Neural progenitor cell (in vitro differentiated cells): ENCODE measurements around the gene GOPC. TPM values are rescaled to one million over a fixed set of nuclear protein-coding genes. Genes with fewer than 3 reads are reported as not detected.

Experiments
- DNase-seq: peaks from one replicate; pipeline ENCODE4 v3.0.0-alpha.2; 2016; ENCODE audit warnings: low spot score
- H2AFZ ChIP-seq: fragments of 200-600 bp; sonication (generic); replicated peaks from 2 replicates; pipeline ENCODE4 v1.6.1; 2016; ENCODE audit warnings: antibody characterized with exemption
- H3F3A ChIP-seq: fragments of 200-600 bp; sonication (generic); 2 replicates; pipeline ENCODE4 v1.6.1; 2016; ENCODE audit warnings: antibody characterized with exemption, low read depth
- H3K27ac ChIP-seq: fragments of 200-600 bp; sonication (generic); 2 replicates; pipeline ENCODE4 v1.5.1; 2016; ENCODE audit warnings: mild to moderate bottlenecking
- H3K27me3 ChIP-seq: fragments of 200-600 bp; sonication (generic); 2 replicates; pipeline ENCODE4 v1.6.1; 2016; ENCODE audit warnings: mild to moderate bottlenecking, moderate library complexity
- H3K36me3 ChIP-seq: fragments of 200-600 bp; sonication (generic); 2 replicates; pipeline ENCODE4 v1.5.1; 2016
- H3K4me1 ChIP-seq: fragments of 200-600 bp; sonication (generic); 2 replicates; pipeline ENCODE4 v1.6.1; 2016; ENCODE audit warnings: mixed run types
- H3K4me2 ChIP-seq: fragments of 200-600 bp; sonication (generic); 2 replicates; pipeline ENCODE4 v1.6.1; 2016
- H3K4me3 ChIP-seq: fragments of 200-600 bp; sonication (generic); 2 replicates; pipeline ENCODE4 v1.5.1; 2016
- H3K79me2 ChIP-seq: fragments of 200-600 bp; sonication (generic); 2 replicates; pipeline ENCODE4 v1.6.1; 2016; ENCODE audit warnings: low read depth
- H3K9ac ChIP-seq: fragments of 200-600 bp; sonication (generic); 2 replicates; pipeline ENCODE4 v1.6.1; 2016
- H3K9me3 ChIP-seq: fragments of 200-600 bp; sonication (generic); 2 replicates; pipeline ENCODE4 v1.5.1; 2016; ENCODE audit warnings: low read depth
- H4K20me1 ChIP-seq: fragments of 200-600 bp; sonication (generic); 2 replicates; pipeline ENCODE4 v1.6.1; 2016; ENCODE audit warnings: low read depth
- H3K27ac Mint-ChIP-seq: 3 replicates; pipeline ENCODE4 v1.8.0; 2021; ENCODE audit warnings: mixed read lengths
- H3K27me3 Mint-ChIP-seq: 2 replicates; pipeline ENCODE4 v1.8.0; 2022; ENCODE audit warnings: low read depth, mild to moderate bottlenecking, inconsistent platforms, moderate library complexity, mixed read lengths; ENCODE audit not compliant: insufficient read depth
- H3K36me3 Mint-ChIP-seq: 3 replicates; pipeline ENCODE4 v1.8.0; 2021; ENCODE audit warnings: mixed read lengths
- H3K4me1 Mint-ChIP-seq: 3 replicates; pipeline ENCODE4 v1.8.0; 2021; ENCODE audit warnings: mixed read lengths
- H3K4me3 Mint-ChIP-seq: 3 replicates; pipeline ENCODE4 v1.8.0; 2021; ENCODE audit warnings: mild to moderate bottlenecking, moderate library complexity, mixed read lengths
- H3K9me3 Mint-ChIP-seq: 3 replicates; pipeline ENCODE4 v1.8.0; 2020; ENCODE audit warnings: mixed read lengths
- CTCF ChIP-seq: fragments of 200-600 bp; sonication (generic); IDR thresholded peaks from 2 replicates; pipeline ENCODE4 v1.5.1; 2017; ENCODE audit warnings: antibody characterized with exemption, mild to moderate bottlenecking
- EZH2 ChIP-seq: fragments of 200-600 bp; sonication (generic); IDR thresholded peaks from 2 replicates; pipeline ENCODE4 v1.6.1; 2017; ENCODE audit warnings: antibody characterized with exemption, mild to moderate bottlenecking, moderate library complexity
- EZH2phosphoT487 ChIP-seq: fragments of 200-600 bp; sonication (generic); IDR thresholded peaks from 2 replicates; pipeline ENCODE4 v1.6.1; 2017; ENCODE audit warnings: antibody characterized with exemption
- total RNA-seq: library from RNA; depleted of rRNA; stranded (reverse); fragments of >200 nt; gene quantifications from 2 replicates; pipeline ENCODE4 v1.2.3, GENCODE V29; 2015; ENCODE audit warnings: low replicate concordance

The GOPC gene
- total RNA-seq, 1 donor from 2014 or later, result 39.2 TPM

GRCh38 chr6:117605169-117605826 lies 3.0 kb upstream of the GOPC start:
- Histone ChIP-seq H3K36me3 (no peaks in the 10 kb centered on the region), H3F3A (no peaks in the 10 kb centered on the region), H3K4me3 (no peak overlapping the region), H3K9me3 (no peaks in the 10 kb centered on the region), H3K9ac (no peak overlapping the region), H3K27me3 (no peaks in the 10 kb centered on the region), H3K4me1 (peaks cover 7% of the 10 kb centered on the region), H3K4me2 (no peak overlapping the region), H2AFZ (no peak overlapping the region), H4K20me1 (no peaks in the 10 kb centered on the region), H3K79me2 (peaks cover 16% of the 10 kb centered on the region), H3K27ac (no peak overlapping the region)
- Mint-ChIP-seq H3K36me3 (no peaks in the 10 kb centered on the region), H3K27ac (no peak overlapping the region), H3K27me3 (peaks cover 3% of the 10 kb centered on the region), H3K4me3 (no peak overlapping the region), H3K9me3 (no peaks in the 10 kb centered on the region), H3K4me1 (peaks cover 11% of the 10 kb centered on the region)
- peak; percentile 66 for DNase-seq
- no peak for TF ChIP-seq EZH2phosphoT487
- peak; percentile 71 for TF ChIP-seq CTCF
- no peak for TF ChIP-seq EZH2

GRCh38 chr6:117603821-117604220 lies 1.5 kb upstream of the GOPC start:
- Mint-ChIP-seq H3K4me3 (no peak overlapping the region), H3K27ac (no peak overlapping the region), H3K4me1 (peaks cover 20% of the 10 kb centered on the region), H3K9me3 (peaks cover 2% of the 10 kb centered on the region), H3K27me3 (peaks cover 3% of the 10 kb centered on the region), H3K36me3 (peaks cover 6% of the 10 kb centered on the region)
- H3K27ac ChIP-seq, result no peak overlapping the region
- H3K79me2 ChIP-seq, result peaks cover 31% of the 10 kb centered on the region
- H3K4me3 ChIP-seq, result no peak overlapping the region
- no peak overlapping the region for H3K9ac ChIP-seq
- peaks cover 7% of the 10 kb centered on the region for H3K4me1 ChIP-seq
- no peaks in the 10 kb centered on the region for H3K27me3 ChIP-seq
- no peaks in the 10 kb centered on the region for H3K36me3 ChIP-seq
- no peak overlapping the region for H2AFZ ChIP-seq
- H3K9me3 ChIP-seq, result no peaks in the 10 kb centered on the region
- H3F3A ChIP-seq, result no peaks in the 10 kb centered on the region
- H3K4me2 ChIP-seq, result no peak overlapping the region
- no peaks in the 10 kb centered on the region for H4K20me1 ChIP-seq
- TF ChIP-seq CTCF, result no peak
- no peak for TF ChIP-seq EZH2
- TF ChIP-seq EZH2phosphoT487, result no peak
- no peak for DNase-seq

GRCh38 chr6:117602899-117603588 lies 733 bp upstream of the GOPC start:
- Mint-ChIP-seq H3K27ac (peak overlapping the region; percentile 99), H3K9me3 (peaks cover 7% of the 10 kb centered on the region)

GRCh38 chr6:117601811-117602150 lies 530 bp downstream of the GOPC start:
- peaks cover 12% of the 10 kb centered on the region for H3K9me3 Mint-ChIP-seq
- no peak overlapping the region for H3K27ac Mint-ChIP-seq
- peaks cover 48% of the 10 kb centered on the region for H3K79me2 ChIP-seq

More at GRCh38 chr6:117602899-117603588, 733 bp upstream of the GOPC start:
- peaks cover 38% of the 10 kb centered on the region for H3K79me2 ChIP-seq
- peak overlapping the region; percentile 67 for H3K4me3 ChIP-seq
- H3K27me3 ChIP-seq, result no peaks in the 10 kb centered on the region
- peaks cover 7% of the 10 kb centered on the region for H3K4me1 ChIP-seq
- H3K27ac ChIP-seq, result no peak overlapping the region
- peak overlapping the region; percentile 73 for H3K4me2 ChIP-seq
- no peaks in the 10 kb centered on the region for H3K36me3 ChIP-seq
- no peaks in the 10 kb centered on the region for H3K9me3 ChIP-seq
- Mint-ChIP-seq H3K4me1 (peaks cover 20% of the 10 kb centered on the region), H3K27me3 (peaks cover 3% of the 10 kb centered on the region), H3K4me3 (peak overlapping the region; percentile 97), H3K36me3 (peaks cover 12% of the 10 kb centered on the region)
- H4K20me1 ChIP-seq, result no peaks in the 10 kb centered on the region
- TF ChIP-seq EZH2 (peak; percentile 1), EZH2phosphoT487 (no peak)
- no peak for DNase-seq
- H2AFZ ChIP-seq, result peak overlapping the region; percentile 93
- H3F3A ChIP-seq, result no peaks in the 10 kb centered on the region
- H3K9ac ChIP-seq, result no peak overlapping the region

More at GRCh38 chr6:117601811-117602150, 530 bp downstream of the GOPC start:
- Histone ChIP-seq H3K4me1 (peaks cover 7% of the 10 kb centered on the region), H2AFZ (peak overlapping the region; percentile 69), H3K27me3 (no peaks in the 10 kb centered on the region), H3K4me2 (peak overlapping the region; percentile 73), H3K4me3 (peak overlapping the region; percentile 67), H3K9ac (peak overlapping the region; percentile 43), H3K9me3 (peaks cover 6% of the 10 kb centered on the region), H4K20me1 (no peaks in the 10 kb centered on the region), H3K27ac (no peak overlapping the region), H3F3A (no peaks in the 10 kb centered on the region), H3K36me3 (peaks cover 9% of the 10 kb centered on the region)
- H3K36me3 Mint-ChIP-seq, result peaks cover 22% of the 10 kb centered on the region
- no peak for DNase-seq
- peaks cover 3% of the 10 kb centered on the region for H3K27me3 Mint-ChIP-seq
- peak overlapping the region; percentile 97 for H3K4me3 Mint-ChIP-seq
- no peak for TF ChIP-seq CTCF
- TF ChIP-seq EZH2phosphoT487, result no peak
- TF ChIP-seq EZH2, result no peak
- peaks cover 20% of the 10 kb centered on the region for H3K4me1 Mint-ChIP-seq
